SJSA1 (cell line): ENCODE data around the gene PLIN5. TPM values are rescaled to one million over a fixed set of nuclear protein-coding genes. Genes with fewer than 3 reads are reported as not detected.

Experiments used
- DNase-seq, 2 experiments: peaks; one replicate each; pipeline ENCODE4 v3.0.0-alpha.2; 2015 to 2020; ENCODE audit warnings: low spot score in 2 of 2, low read depth in 1 of 2
- H3K27ac ChIP-seq: fragments of 250-450 bp; sonication (Bioruptor Pico); 2 replicates; pipeline ENCODE4 v1.5.1; 2020; ENCODE audit warnings: mild to moderate bottlenecking, moderate library complexity
- H3K27me3 ChIP-seq: fragments of 250-450 bp; sonication (Bioruptor Pico); replicated peaks from 2 replicates; pipeline ENCODE4 v1.5.1; 2020; ENCODE audit warnings: mild to moderate bottlenecking, moderate library complexity
- H3K36me3 ChIP-seq: fragments of 250-450 bp; sonication (Bioruptor Pico); 2 replicates; pipeline ENCODE4 v1.5.1; 2020; ENCODE audit warnings: mild to moderate bottlenecking
- H3K4me1 ChIP-seq: fragments of 250-450 bp; sonication (Bioruptor Pico); replicated peaks from 2 replicates; pipeline ENCODE4 v1.6.1; 2021; ENCODE audit warnings: mild to moderate bottlenecking
- H3K4me3 ChIP-seq: fragments of 250-450 bp; sonication (Bioruptor Pico); 2 replicates; pipeline ENCODE4 v1.5.1; 2020; ENCODE audit warnings: mild to moderate bottlenecking
- H3K9me3 ChIP-seq: fragments of 250-450 bp; sonication (Bioruptor Pico); replicated peaks from 2 replicates; pipeline ENCODE4 v1.5.1; 2020; ENCODE audit warnings: mild to moderate bottlenecking
- total RNA-seq: library from RNA; depleted of rRNA; stranded (reverse); fragments of >200 nt; shearing (Covaris generic); gene quantifications from 2 replicates; pipeline ENCODE4 v1.2.3, GENCODE V29; 2014

Gene PLIN5
- total RNA-seq, 1 experiment from 2014 or later = not detected

GRCh38 chr19:4497770-4498389 is 37.1 kb downstream of the PLIN5 start:
- no peak overlapping the region for H3K4me3 ChIP-seq
- H3K27me3 ChIP-seq = no peaks in the 10 kb centered on the region
- no peaks in the 10 kb centered on the region for H3K9me3 ChIP-seq
- peak in 1 of 2 experiments; percentile 43 for DNase-seq
- no peaks in the 10 kb centered on the region for H3K4me1 ChIP-seq
- H3K27ac ChIP-seq = no peak overlapping the region
- H3K36me3 ChIP-seq = peaks cover 73% of the 10 kb centered on the region

- no peaks in the 10 kb centered on the region for H3K9me3 ChIP-seq
- H3K27me3 ChIP-seq = no peaks in the 10 kb centered on the region
- H3K4me1 ChIP-seq = no peaks in the 10 kb centered on the region
- DNase-seq = no peak
- H3K36me3 ChIP-seq = peaks cover 76% of the 10 kb centered on the region
- H3K27ac ChIP-seq = no peak overlapping the region
- H3K4me3 ChIP-seq = no peak overlapping the region
These were observed 38.7 kb downstream of the PLIN5 start for GRCh38 chr19:4496304-4496703.

GRCh38 chr19:4495471-4495870 is 39.6 kb downstream of the PLIN5 start:
- H3K36me3 ChIP-seq = peaks cover 77% of the 10 kb centered on the region
- no peaks in the 10 kb centered on the region for H3K27me3 ChIP-seq
- no peak for DNase-seq
- H3K4me1 ChIP-seq = no peaks in the 10 kb centered on the region
- no peaks in the 10 kb centered on the region for H3K9me3 ChIP-seq
- no peak overlapping the region for H3K27ac ChIP-seq
- no peak overlapping the region for H3K4me3 ChIP-seq

GRCh38 chr19:4494691-4495064 is 40.3 kb downstream of the PLIN5 start:
- no peak for DNase-seq
- Histone ChIP-seq H3K27me3 (no peaks in the 10 kb centered on the region), H3K4me1 (no peaks in the 10 kb centered on the region), H3K9me3 (no peaks in the 10 kb centered on the region), H3K4me3 (no peak overlapping the region), H3K27ac (no peak overlapping the region), H3K36me3 (peaks cover 81% of the 10 kb centered on the region)

- H3K4me3 ChIP-seq = no peak overlapping the region
- H3K36me3 ChIP-seq = peaks cover 85% of the 10 kb centered on the region
These were observed 40.9 kb downstream of the PLIN5 start for GRCh38 chr19:4493929-4494690.

GRCh38 chr19:4493104-4493928 is 41.7 kb downstream of the PLIN5 start:
- H3K9me3 ChIP-seq = no peaks in the 10 kb centered on the region
- H3K27ac ChIP-seq = no peak overlapping the region
- H3K36me3 ChIP-seq = peaks cover 83% of the 10 kb centered on the region
- no peak for DNase-seq
- H3K4me1 ChIP-seq = no peaks in the 10 kb centered on the region
- H3K27me3 ChIP-seq = no peaks in the 10 kb centered on the region
- H3K4me3 ChIP-seq = no peak overlapping the region

More at GRCh38 chr19:4493929-4494690, 40.9 kb downstream of the PLIN5 start:
- no peaks in the 10 kb centered on the region for H3K4me1 ChIP-seq
- DNase-seq = peak in 1 of 2 experiments; percentile 47
- no peaks in the 10 kb centered on the region for H3K27me3 ChIP-seq
- no peak overlapping the region for H3K27ac ChIP-seq
- H3K9me3 ChIP-seq = no peaks in the 10 kb centered on the region

- no peak for DNase-seq
- H3K36me3 ChIP-seq = peaks cover 79% of the 10 kb centered on the region
- no peak overlapping the region for H3K4me3 ChIP-seq
- no peaks in the 10 kb centered on the region for H3K9me3 ChIP-seq
- no peak overlapping the region for H3K27ac ChIP-seq
- no peaks in the 10 kb centered on the region for H3K27me3 ChIP-seq
- no peaks in the 10 kb centered on the region for H3K4me1 ChIP-seq
These were observed 42.5 kb downstream of the PLIN5 start for GRCh38 chr19:4492337-4493103.

GRCh38 chr19:4491446-4491845 is 43.6 kb downstream of the PLIN5 start:
- no peaks in the 10 kb centered on the region for H3K9me3 ChIP-seq
- no peaks in the 10 kb centered on the region for H3K27me3 ChIP-seq
- H3K36me3 ChIP-seq = peaks cover 72% of the 10 kb centered on the region
- no peak for DNase-seq
- H3K4me1 ChIP-seq = no peaks in the 10 kb centered on the region
- H3K4me3 ChIP-seq = no peak overlapping the region
- no peak overlapping the region for H3K27ac ChIP-seq

- H3K27ac ChIP-seq = no peak overlapping the region
- no peak for DNase-seq
- no peaks in the 10 kb centered on the region for H3K9me3 ChIP-seq
- H3K27me3 ChIP-seq = no peaks in the 10 kb centered on the region
- H3K4me1 ChIP-seq = no peaks in the 10 kb centered on the region
- H3K4me3 ChIP-seq = no peak overlapping the region
- H3K36me3 ChIP-seq = peaks cover 56% of the 10 kb centered on the region
These were observed 46.5 kb downstream of the PLIN5 start for GRCh38 chr19:4488496-4488895.

- no peaks in the 10 kb centered on the region for H3K9me3 ChIP-seq
- no peak overlapping the region for H3K27ac ChIP-seq
- H3K4me3 ChIP-seq = no peak overlapping the region
- DNase-seq = no peak
- H3K4me1 ChIP-seq = no peaks in the 10 kb centered on the region
- H3K36me3 ChIP-seq = peaks cover 56% of the 10 kb centered on the region
- no peaks in the 10 kb centered on the region for H3K27me3 ChIP-seq
These were observed 47.5 kb downstream of the PLIN5 start for GRCh38 chr19:4487572-4487971.

- DNase-seq = no peak
- Histone ChIP-seq H3K27ac (no peak overlapping the region), H3K36me3 (peaks cover 42% of the 10 kb centered on the region), H3K4me1 (no peaks in the 10 kb centered on the region), H3K9me3 (no peaks in the 10 kb centered on the region), H3K4me3 (no peak overlapping the region), H3K27me3 (no peaks in the 10 kb centered on the region)
These were observed 51.6 kb downstream of the PLIN5 start for GRCh38 chr19:4483385-4483784.

GRCh38 chr19:4482721-4483364 is 52.2 kb downstream of the PLIN5 start:
- H3K36me3 ChIP-seq = peaks cover 39% of the 10 kb centered on the region

More at GRCh38 chr19:4482721-4483364, 52.2 kb downstream of the PLIN5 start:
- H3K4me1 ChIP-seq = no peaks in the 10 kb centered on the region
- no peak overlapping the region for H3K27ac ChIP-seq
- no peak for DNase-seq
- no peaks in the 10 kb centered on the region for H3K27me3 ChIP-seq
- H3K4me3 ChIP-seq = no peak overlapping the region
- no peaks in the 10 kb centered on the region for H3K9me3 ChIP-seq
